Fibroblast of skin of abdomen (primary cell): Measurements from ENCODE around the gene TOX3.

Source experiments
- DNase-seq: peaks from one replicate; pipeline ENCODE4 v3.0.0-alpha.2; 2013

Gene TOX3

DNA sequence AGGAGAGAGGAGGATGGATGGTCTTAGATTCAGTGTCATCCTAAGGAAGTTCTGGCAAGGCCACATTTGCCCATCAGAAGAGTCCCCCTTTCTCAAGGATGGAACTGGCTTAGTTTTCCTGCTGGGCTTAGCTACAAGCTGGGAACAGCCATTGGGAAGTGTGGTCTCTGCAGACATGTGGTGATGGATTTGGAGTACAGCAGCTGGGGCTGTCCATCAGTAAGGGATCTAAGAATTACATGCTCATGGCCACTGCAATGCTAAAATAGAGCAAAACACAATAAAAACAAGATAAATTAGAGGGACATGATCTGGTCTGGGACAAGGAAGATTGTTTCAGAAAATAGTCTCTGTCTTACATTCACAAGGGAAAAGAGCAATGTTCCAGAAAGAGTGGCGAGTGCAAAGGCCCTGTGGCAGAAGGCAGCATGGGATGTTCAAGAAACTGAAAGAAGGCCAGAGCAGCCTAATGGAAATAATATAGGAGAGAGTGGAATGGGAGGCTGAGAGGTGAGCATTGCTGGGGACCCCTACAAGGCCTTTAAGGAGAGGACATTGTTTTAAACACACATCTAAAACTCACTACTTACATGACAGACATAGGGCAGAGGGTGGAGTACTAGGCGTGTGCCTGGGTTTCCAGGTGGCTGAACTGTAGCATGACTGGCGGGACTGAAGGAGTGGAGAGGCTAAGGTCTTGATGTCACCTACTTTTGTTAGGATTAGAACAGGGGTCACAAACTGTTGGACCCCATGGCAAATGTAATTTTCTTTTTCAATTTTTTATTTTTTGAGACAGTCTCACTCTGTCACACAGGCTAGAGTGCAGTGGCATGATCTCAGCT lies 17.0 kb upstream of the TOX3 start:
- DNase-seq, result no peak

- no peak for DNase-seq
Measured at GRCh38 chr16:52562770-52563169, 15.8 kb upstream of the TOX3 start.

DNA sequence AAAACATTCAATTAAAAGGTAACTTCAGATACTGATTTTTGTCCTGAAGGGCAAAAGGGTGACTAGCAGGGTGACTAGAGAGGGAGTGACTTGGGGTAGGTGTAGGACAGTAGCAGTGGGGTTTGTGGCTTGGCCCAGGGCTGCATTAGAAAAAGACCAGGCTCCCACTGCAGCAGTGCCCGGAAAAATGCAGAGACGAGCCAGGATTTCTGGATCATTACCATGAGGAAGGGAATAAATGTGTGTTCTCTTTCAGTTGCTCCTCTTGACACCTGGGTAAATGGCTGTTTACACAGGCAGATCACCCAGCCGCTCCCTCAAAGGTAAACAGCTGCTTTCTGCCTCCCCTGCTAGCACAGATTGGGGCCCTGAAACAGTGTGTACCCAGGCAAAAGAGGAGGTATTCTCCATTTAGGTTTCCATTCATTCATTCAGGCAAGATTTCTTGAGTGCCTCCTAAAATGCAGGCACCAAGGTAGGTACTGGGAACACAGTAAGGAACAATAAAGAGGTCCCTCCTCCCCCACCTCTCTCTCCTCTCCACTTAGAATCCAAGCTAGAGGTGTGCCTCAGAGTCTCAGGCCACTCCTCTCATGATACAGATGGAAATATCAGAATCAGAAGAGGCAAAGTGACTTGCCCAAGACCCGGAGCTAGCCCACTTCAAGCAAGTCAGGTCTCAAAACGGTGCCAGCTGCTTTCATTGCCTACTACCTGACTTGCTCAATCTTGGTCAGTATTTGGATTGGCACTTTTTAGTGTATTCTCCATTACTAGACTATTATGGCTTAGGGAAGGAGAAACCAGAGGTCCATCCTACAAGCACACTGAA lies 15.2 kb upstream of the TOX3 start:
- DNase-seq, result no peak

DNA sequence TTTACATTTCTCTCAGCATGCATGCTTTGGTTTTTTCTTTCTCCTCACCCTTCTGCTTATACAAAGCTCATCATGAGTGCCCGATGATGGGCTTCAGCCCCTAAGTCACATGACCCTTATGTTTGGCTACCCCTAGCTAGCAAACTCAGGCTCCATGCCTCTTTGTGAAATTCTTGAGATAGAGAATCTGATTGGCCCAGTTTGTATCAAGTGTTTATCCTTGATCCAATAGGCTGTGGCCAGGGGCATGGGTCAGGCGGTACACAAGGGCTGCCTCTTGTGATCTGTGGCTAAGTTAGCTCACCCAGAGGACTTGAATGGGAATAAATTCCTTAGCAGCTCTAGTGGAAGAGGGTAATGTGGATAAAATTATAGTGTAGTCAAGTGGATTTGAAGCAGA lies 11.5 kb upstream of the TOX3 start:
- no peak for DNase-seq

DNA sequence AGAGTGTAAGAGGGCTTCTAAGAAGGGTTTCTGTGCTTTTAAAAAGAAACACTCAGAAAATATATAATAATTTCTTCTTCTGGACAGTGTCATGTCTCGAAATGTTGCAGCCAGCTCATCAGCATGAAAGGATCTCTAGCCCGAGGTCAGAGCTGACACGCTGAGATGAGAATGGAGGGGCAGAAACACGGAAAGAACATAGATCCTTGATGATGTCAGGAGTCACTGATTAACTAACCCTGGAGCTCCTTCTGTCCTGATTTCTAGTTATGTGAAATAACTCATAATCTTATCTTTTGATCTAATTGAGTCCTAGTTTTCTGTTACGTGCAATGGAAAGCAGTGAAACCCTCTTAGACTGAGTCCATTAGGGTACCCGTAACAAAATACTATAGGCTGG lies 10.3 kb upstream of the TOX3 start:
- DNase-seq, result no peak

- no peak for DNase-seq
Measured at GRCh38 chr16:52556083-52556482, 9.1 kb upstream of the TOX3 start.

DNA sequence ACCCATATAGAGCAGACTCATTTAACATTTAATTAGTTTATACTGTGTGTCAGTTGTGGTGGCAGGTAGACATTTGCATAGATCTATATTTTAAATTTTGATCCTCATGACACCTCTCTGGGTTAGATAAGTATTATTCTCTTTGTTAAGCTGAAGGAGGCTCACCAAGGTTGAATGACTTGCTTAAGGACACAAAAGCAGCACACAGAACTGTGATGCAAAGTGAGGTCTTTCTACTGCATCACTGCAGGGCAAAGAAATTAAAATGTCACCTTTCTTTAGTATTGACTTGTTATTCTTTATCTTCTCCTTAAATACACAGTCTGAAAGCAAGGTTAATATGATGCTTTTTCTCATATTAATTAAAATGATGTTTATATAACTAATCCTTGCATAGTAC lies 8.6 kb upstream of the TOX3 start:
- no peak for DNase-seq

GRCh38 chr16:52554334-52554733 lies 7.4 kb upstream of the TOX3 start:
- no peak for DNase-seq

DNA sequence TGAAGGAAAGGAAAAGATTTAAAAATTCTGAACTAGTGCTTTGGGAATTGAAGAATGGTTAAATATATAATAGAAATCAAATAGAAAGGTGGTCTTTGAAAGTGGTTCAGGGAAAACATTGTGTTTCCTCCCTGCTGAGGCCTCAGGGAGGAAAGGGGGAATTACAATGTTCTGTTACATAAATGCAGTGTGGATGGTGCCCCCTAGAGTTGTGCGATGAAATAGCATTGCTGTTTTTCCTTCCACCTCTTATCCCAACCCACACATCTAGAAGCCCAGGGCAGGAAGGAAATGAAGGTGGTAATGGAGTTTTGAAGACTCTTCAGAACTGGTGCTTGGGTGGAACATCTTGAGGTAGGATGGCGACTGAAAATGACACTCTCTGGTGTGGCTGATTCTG lies 6.4 kb upstream of the TOX3 start:
- no peak for DNase-seq

GRCh38 chr16:52552643-52553042 lies 5.7 kb upstream of the TOX3 start:
- no peak for DNase-seq

GRCh38 chr16:52549011-52549692 lies 2.2 kb upstream of the TOX3 start:
- no peak for DNase-seq

DNA sequence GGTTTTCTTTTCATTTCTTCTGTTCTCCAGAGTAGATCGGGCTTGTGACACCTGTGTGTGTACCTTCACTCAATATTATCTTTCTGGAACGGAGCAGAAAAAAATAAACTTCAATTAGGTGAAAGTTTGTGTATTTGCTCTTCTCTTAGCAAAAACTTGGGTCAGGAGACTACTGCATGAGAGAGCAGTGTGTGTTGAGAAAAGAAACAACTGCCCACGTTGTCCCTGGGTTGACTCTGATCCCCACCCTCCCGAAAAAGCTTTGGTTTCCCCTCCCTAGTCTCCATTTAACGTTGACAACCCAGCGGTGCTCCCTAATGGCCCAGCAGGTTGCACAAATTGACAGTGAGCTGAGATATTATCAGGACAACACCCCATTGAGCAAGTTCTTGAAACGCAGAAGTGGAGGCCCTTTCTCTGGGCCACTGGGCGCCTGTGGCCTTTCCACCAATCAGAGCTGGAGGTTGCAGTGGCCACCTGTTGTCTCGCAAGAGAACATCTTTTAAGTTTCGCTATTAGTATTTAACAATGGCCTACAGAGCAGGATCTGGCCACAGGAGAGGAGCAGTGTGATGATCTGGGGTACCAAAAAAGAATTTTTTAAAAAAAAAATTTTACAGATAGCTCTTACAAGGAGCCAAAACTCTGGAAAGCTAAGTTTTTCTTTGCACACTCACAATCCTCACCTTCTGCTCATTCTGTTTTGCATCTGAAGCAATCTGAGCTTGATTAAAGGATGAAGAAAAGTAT lies 1.5 kb upstream of the TOX3 start:
- no peak for DNase-seq

DNA sequence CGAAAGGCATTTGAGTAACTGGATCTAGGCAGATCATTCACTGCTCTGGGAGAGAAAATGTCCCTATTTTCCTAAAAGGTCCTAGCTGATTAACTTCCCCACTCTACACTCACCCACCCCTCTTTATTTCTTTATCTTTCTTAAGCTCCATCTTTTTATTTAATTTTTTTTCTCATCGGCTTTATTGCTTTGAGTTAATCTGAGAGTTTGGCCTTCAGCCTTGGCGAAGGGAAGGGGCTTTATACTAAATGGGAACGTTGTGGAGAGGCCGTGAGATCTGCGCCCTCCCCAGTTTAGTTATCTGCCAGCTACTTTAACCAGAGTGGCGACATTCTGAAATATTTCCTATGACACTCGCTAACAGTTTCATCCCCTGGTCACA lies 882 bp upstream of the TOX3 start:
- no peak for DNase-seq

DNA sequence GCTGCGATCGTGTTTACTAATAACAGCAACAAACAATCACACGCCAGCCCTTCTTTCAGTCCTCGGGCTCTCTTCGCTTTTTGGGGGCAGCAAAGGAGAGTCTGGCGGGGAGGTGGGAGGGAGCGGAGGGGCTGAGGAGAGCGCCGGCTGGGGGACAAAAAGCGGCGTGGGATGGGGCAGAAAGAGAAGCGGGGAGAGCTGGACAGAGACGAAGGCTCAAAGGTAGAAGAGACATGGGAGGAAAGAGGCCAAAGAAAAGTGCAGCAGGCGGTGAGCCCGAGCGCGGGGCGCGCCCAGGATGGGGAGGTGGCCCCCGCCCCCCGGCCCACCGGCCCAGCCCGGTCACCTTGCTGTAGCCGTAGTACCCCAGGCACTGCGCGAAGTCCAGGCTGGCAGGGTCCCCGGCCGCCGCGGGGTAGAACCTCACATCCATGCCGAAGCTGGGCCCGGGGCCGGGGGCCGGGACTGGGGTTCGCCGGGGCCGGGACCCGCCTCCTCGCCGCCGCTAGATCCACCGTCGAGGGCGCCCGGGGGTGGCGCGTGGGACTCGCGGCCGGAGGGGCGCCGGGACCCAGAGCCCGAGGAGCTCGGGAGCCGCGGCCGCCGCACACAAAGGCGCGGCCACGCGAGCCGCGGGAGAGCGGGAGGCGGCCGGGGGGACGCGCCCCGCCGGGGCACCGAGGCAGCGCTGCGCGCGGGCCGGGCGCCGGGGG lies 496 bp downstream of the TOX3 start:
- no peak for DNase-seq

DNA sequence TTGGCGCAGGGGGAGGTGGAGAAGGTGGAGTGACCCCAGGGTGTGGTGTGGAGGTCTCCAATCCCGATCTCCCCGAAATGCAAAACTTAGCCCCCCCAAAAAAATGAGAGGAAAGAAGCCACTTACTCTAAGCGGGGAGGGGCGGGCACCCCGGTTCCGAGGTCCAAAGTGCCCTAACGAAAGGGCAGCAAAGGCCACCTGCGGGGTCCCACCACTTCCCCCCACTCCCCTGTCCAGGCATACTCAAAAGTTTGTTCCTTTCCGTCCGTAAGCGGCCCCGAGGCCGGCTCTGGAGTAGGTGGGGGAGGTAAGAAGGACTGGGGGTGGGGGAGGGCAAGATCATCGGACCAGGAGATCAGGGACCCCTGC lies 1.1 kb downstream of the TOX3 start:
- no peak for DNase-seq

DNA sequence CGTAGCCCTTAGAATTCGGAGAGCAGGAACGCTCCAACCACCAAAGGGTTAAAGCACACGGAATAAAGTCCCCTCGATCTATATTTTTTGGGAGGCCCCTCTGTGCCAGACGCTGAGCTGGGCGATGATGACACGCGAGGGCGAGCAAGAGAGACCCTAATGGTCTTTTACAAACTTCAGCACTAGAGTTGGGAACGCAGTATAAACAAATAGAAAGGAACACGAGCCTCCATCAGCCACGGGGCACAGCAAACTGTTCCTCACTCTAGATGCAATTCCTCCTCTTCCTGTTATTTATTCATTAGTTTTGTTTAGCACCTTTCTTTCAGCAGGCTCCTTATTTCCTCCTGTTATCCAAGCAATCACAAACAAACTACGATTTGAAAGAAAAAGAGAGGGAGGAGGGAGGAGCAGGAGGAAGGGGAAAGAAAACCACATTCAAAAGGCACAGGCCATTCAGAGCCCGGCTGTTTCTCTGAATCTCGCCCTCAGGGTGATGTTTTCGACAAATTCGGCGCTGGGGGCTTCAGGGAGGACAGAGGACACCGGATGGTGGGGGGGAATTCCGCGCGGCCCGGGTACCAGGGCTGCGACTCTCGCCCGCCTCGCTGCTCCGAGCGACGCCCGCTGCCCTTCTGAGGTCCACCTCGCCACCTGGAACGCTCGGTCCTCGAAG lies 1.6 kb downstream of the TOX3 start:
- DNase-seq, result no peak

DNA sequence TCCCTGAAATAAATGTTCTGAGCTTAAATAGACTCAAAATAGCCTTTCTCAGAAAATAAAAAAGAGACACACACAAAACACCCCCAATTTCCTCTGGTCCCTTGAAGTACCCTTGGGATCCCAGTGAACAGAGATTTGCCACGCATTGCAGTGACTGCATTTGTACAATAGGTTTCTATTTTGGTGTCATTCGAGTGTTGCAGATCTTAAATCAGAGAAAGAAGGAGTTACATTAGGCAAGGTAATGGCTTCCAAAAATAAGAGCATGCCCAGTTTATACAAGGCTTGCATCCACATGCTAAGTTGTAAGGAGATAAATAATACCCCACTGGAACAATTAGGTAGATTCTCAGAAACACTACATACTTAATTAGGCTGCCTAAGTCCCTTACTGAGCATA lies 2.2 kb downstream of the TOX3 start:
- no peak for DNase-seq

DNA sequence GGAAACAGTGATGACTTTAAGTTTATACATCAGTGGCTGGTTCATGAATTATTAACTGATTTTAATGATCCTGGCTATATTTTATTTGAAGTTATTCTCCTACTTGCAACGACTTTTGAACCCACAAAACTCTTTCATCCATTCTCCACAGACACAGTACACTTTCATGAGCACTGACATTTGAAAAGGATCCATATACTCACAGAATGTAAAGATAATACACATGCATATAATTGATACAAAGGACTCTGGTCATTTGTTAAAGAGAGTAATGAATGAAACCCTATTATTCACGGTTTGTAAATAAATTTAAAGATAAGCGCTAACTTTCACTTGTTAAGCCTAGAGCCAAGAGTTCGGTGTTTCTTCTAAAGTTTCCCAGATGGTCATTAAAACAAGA lies 3.3 kb downstream of the TOX3 start:
- no peak for DNase-seq

- DNase-seq, result no peak
Measured at GRCh38 chr16:52540910-52541309, 6.0 kb downstream of the TOX3 start.

DNA sequence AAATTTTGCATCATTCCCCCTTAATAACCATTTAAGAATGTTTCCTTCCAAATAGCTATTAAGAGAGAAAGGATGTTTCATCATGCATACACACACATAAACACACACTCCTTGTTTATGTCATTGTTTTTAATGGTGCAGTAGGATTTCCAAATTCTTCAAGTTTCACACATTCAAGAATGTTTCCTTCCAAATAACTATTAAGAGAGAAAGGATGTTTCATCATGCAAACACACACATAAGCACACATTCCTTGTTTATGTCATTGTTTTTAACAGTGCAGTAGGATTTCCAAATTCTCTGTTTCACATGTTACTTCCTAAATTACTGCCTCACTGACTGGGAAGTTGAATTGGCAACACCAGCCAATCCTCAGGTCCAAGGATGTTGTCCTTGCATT lies 7.8 kb downstream of the TOX3 start:
- DNase-seq, result no peak

GRCh38 chr16:52538511-52538910 lies 8.4 kb downstream of the TOX3 start:
- DNase-seq, result no peak

- DNase-seq, result no peak
Measured at GRCh38 chr16:52537516-52537915, 9.4 kb downstream of the TOX3 start.
